ENCODE measurements around the gene PNPLA3. TPM values are rescaled to one million over a fixed set of nuclear protein-coding genes. Genes with fewer than 3 reads are reported as not detected.
A peak's percentile ranks its signal among the peaks of the same experiment; 100 is the strongest.

The PNPLA3 gene
- total and polyA plus RNA-seq, 2 experiments from 2014 or later = 17.1 to 17.3 TPM

- H3K27me3 ChIP-seq = no peaks in the 10 kb centered on the region
- 89% methylated on average over 1 of the region's 1 CpG for WGBS (ENCODE audit: low lambda C conversion rate, missing lambda C conversion rate)
Observed at GRCh38 chr22:43926349-43926710, 2.7 kb downstream of the PNPLA3 start.

GRCh38 chr22:43928468-43928867 lies 4.9 kb downstream of the PNPLA3 start:
- Histone ChIP-seq H3K4me2 (no peak overlapping the region), H2AFZ (no peak overlapping the region), H3K4me3 (no peak overlapping the region), H4K20me1 (ENCODE audit: insufficient read depth, poor library complexity, severe bottlenecking) (no peaks in the 10 kb centered on the region), H3K9me3 (ENCODE audit: low read depth) (no peaks in the 10 kb centered on the region), H3K4me1 (ENCODE audit: insufficient read depth) (peaks cover 2% of the 10 kb centered on the region), H3K79me2 (no peaks in the 10 kb centered on the region), H3K36me3 (replicated peaks; ENCODE audit: insufficient read depth, low read depth) (no peaks in the 10 kb centered on the region), H3K9me2 (replicated peaks; ENCODE audit: insufficient read depth) (no peaks in the 10 kb centered on the region), H3K27me3 (no peaks in the 10 kb centered on the region), H3K27ac (no peak overlapping the region)
- WGBS (ENCODE audit: low lambda C conversion rate, missing lambda C conversion rate) = 75% methylated on average over 5 of the region's 5 CpGs
- no peak for DNase-seq (ENCODE audit: low spot score)
- no peak for TF ChIP-seq EZH2 (IDR thresholded peaks at IDR 0.05; ENCODE audit: borderline replicate concordance)
- TF ChIP-seq CTCF (IDR thresholded peaks at IDR 0.05; ENCODE audit: poor library complexity) = no peak
- TF ChIP-seq EZH2phosphoT487 (IDR thresholded peaks at IDR 0.05; ENCODE audit: low read depth, severe bottlenecking, unreplicated experiment) = no peak

More at GRCh38 chr22:43926349-43926710, 2.7 kb downstream of the PNPLA3 start:
- no peak for DNase-seq (ENCODE audit: low spot score)
- Histone ChIP-seq H3K4me2 (peak overlapping the region; percentile 94), H3K9me2 (replicated peaks; ENCODE audit: insufficient read depth) (no peaks in the 10 kb centered on the region), H4K20me1 (ENCODE audit: insufficient read depth, poor library complexity, severe bottlenecking) (no peaks in the 10 kb centered on the region), H3K4me1 (ENCODE audit: insufficient read depth) (peaks cover 8% of the 10 kb centered on the region), H3K9me3 (ENCODE audit: low read depth) (no peaks in the 10 kb centered on the region), H3K4me3 (no peak overlapping the region), H3K36me3 (replicated peaks; ENCODE audit: insufficient read depth, low read depth) (no peaks in the 10 kb centered on the region), H3K27ac (peak overlapping the region; percentile 95), H2AFZ (no peak overlapping the region), H3K79me2 (no peaks in the 10 kb centered on the region)
- TF ChIP-seq EZH2phosphoT487 (IDR thresholded peaks at IDR 0.05; ENCODE audit: low read depth, severe bottlenecking, unreplicated experiment) (no peak), EZH2 (IDR thresholded peaks at IDR 0.05; ENCODE audit: borderline replicate concordance) (no peak), CTCF (IDR thresholded peaks at IDR 0.05; ENCODE audit: poor library complexity) (no peak)

GRCh38 chr22:43928908-43929307 lies 5.3 kb downstream of the PNPLA3 start:
- Histone ChIP-seq H3K79me2 (no peaks in the 10 kb centered on the region), H3K27ac (no peak overlapping the region), H3K9me3 (ENCODE audit: low read depth) (no peaks in the 10 kb centered on the region), H3K27me3 (no peaks in the 10 kb centered on the region), H3K36me3 (replicated peaks; ENCODE audit: insufficient read depth, low read depth) (no peaks in the 10 kb centered on the region), H2AFZ (no peak overlapping the region), H3K4me2 (no peak overlapping the region), H3K4me1 (ENCODE audit: insufficient read depth) (peaks cover 2% of the 10 kb centered on the region), H3K9me2 (replicated peaks; ENCODE audit: insufficient read depth) (no peaks in the 10 kb centered on the region), H3K4me3 (no peak overlapping the region), H4K20me1 (ENCODE audit: insufficient read depth, poor library complexity, severe bottlenecking) (no peaks in the 10 kb centered on the region)
- no peak for DNase-seq (ENCODE audit: low spot score)
- WGBS (ENCODE audit: low lambda C conversion rate, missing lambda C conversion rate) = 83% methylated on average over 6 of the region's 6 CpGs
- TF ChIP-seq EZH2 (IDR thresholded peaks at IDR 0.05; ENCODE audit: borderline replicate concordance) = no peak
- no peak for TF ChIP-seq CTCF (IDR thresholded peaks at IDR 0.05; ENCODE audit: poor library complexity)
- no peak for TF ChIP-seq EZH2phosphoT487 (IDR thresholded peaks at IDR 0.05; ENCODE audit: low read depth, severe bottlenecking, unreplicated experiment)

DNA sequence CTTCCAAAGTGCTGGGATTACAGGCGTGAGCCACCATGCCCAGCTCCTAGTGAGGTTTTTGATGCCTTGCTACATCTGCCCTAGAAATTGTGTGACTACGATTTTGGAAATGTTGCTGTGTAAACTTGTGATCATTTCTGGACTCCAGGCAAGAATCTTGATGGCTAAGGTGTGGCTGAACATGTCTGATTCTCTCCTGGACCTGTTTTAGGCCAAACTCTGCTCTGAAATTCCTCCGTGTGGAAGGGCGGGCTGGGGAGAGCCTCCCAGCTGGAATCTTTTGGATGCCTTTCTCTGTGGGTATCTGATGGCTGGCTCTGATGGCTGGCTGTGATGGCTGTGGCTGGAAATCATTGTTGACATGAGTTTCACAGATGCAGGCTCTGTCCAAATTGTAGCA lies 8.2 kb downstream of the PNPLA3 start:
- no peaks in the 10 kb centered on the region for H3K79me2 ChIP-seq
- no peaks in the 10 kb centered on the region for H3K9me3 ChIP-seq (ENCODE audit: low read depth)
- no peaks in the 10 kb centered on the region for H3K9me2 ChIP-seq (replicated peaks; ENCODE audit: insufficient read depth)
- H3K4me3 ChIP-seq = no peak overlapping the region
- H3K36me3 ChIP-seq (replicated peaks; ENCODE audit: insufficient read depth, low read depth) = no peaks in the 10 kb centered on the region
- peaks cover 2% of the 10 kb centered on the region for H3K4me1 ChIP-seq (ENCODE audit: insufficient read depth)
- DNase-seq (ENCODE audit: low spot score) = no peak
- no peak overlapping the region for H3K4me2 ChIP-seq
- 75% methylated on average over 4 of the region's 4 CpGs for WGBS (ENCODE audit: low lambda C conversion rate, missing lambda C conversion rate)
- no peaks in the 10 kb centered on the region for H4K20me1 ChIP-seq (ENCODE audit: insufficient read depth, poor library complexity, severe bottlenecking)
- H3K27ac ChIP-seq = no peak overlapping the region
- H2AFZ ChIP-seq = no peak overlapping the region
- H3K27me3 ChIP-seq = no peaks in the 10 kb centered on the region
- TF ChIP-seq EZH2 (IDR thresholded peaks at IDR 0.05; ENCODE audit: borderline replicate concordance) (no peak), CTCF (IDR thresholded peaks at IDR 0.05; ENCODE audit: poor library complexity) (no peak), EZH2phosphoT487 (IDR thresholded peaks at IDR 0.05; ENCODE audit: low read depth, severe bottlenecking, unreplicated experiment) (no peak)

Data from hepatocyte (in vitro differentiated cells).